ENCODE data around the gene SRGAP3. TPM values are rescaled to one million over a fixed set of nuclear protein-coding genes. Genes with fewer than 3 reads are reported as not detected.

SRGAP3 gene
- total and polyA plus RNA-seq, 2 experiments from 2014 or later, result 7.4 to 8.3 TPM

DNA sequence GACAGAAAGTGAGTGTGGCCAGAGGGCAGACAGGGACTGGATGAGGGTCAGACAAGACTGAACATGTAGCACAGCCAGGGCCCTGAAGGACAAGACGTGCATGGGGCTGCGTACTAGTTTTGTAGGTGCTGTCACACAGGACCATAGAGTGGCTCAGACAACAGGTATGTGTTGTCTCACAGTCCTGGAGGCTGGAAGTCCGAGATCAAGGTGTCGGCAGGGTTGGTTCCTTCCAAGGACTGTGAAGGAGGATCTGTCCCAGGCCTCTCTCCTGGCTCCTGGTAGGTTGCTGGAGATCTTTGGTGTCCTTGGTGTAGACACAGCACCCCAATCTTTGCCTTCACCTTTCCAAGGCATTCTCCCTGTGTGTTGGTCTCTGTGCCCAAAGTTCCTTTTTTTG is 136.4 kb downstream of the SRGAP3 start:
- no peak for DNase-seq (ENCODE audit: low spot score)
- H3K9me3 ChIP-seq (ENCODE audit: low read depth), result no peaks in the 10 kb centered on the region
- no peaks in the 10 kb centered on the region for H3K36me3 ChIP-seq (replicated peaks; ENCODE audit: insufficient read depth, low read depth)
- H2AFZ ChIP-seq, result no peak overlapping the region
- H3K4me3 ChIP-seq, result no peak overlapping the region
- no peaks in the 10 kb centered on the region for H3K27me3 ChIP-seq
- no peak overlapping the region for H3K27ac ChIP-seq
- H3K4me2 ChIP-seq, result no peak overlapping the region
- H3K79me2 ChIP-seq, result no peaks in the 10 kb centered on the region
- H3K9me2 ChIP-seq (replicated peaks; ENCODE audit: insufficient read depth), result no peaks in the 10 kb centered on the region
- no peaks in the 10 kb centered on the region for H3K4me1 ChIP-seq (ENCODE audit: insufficient read depth)
- no peaks in the 10 kb centered on the region for H4K20me1 ChIP-seq (ENCODE audit: insufficient read depth, poor library complexity, severe bottlenecking)
- no peak for TF ChIP-seq EZH2 (IDR thresholded peaks at IDR 0.05; ENCODE audit: borderline replicate concordance)
- TF ChIP-seq, protein P1, sequence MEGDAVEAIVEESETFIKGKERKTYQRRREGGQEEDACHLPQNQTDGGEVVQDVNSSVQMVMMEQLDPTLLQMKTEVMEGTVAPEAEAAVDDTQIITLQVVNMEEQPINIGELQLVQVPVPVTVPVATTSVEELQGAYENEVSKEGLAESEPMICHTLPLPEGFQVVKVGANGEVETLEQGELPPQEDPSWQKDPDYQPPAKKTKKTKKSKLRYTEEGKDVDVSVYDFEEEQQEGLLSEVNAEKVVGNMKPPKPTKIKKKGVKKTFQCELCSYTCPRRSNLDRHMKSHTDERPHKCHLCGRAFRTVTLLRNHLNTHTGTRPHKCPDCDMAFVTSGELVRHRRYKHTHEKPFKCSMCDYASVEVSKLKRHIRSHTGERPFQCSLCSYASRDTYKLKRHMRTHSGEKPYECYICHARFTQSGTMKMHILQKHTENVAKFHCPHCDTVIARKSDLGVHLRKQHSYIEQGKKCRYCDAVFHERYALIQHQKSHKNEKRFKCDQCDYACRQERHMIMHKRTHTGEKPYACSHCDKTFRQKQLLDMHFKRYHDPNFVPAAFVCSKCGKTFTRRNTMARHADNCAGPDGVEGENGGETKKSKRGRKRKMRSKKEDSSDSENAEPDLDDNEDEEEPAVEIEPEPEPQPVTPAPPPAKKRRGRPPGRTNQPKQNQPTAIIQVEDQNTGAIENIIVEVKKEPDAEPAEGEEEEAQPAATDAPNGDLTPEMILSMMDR (IDR thresholded peaks at IDR 0.05; ENCODE audit: poor library complexity), result no peak
- no peak for TF ChIP-seq EZH2phosphoT487 (IDR thresholded peaks at IDR 0.05; ENCODE audit: low read depth, severe bottlenecking, unreplicated experiment)
- 96% methylated on average over 4 of the region's 4 CpGs for WGBS (ENCODE audit: low lambda C conversion rate, missing lambda C conversion rate)

GRCh38 chr3:9111866-9112265 is 137.6 kb downstream of the SRGAP3 start:
- Histone ChIP-seq H3K4me1 (ENCODE audit: insufficient read depth) (no peaks in the 10 kb centered on the region), H4K20me1 (ENCODE audit: insufficient read depth, poor library complexity, severe bottlenecking) (no peaks in the 10 kb centered on the region), H2AFZ (no peak overlapping the region), H3K27ac (no peak overlapping the region), H3K4me3 (no peak overlapping the region), H3K27me3 (no peaks in the 10 kb centered on the region), H3K79me2 (no peaks in the 10 kb centered on the region), H3K9me3 (ENCODE audit: low read depth) (no peaks in the 10 kb centered on the region), H3K36me3 (replicated peaks; ENCODE audit: insufficient read depth, low read depth) (no peaks in the 10 kb centered on the region), H3K4me2 (no peak overlapping the region), H3K9me2 (replicated peaks; ENCODE audit: insufficient read depth) (no peaks in the 10 kb centered on the region)
- DNase-seq (ENCODE audit: low spot score), result no peak
- no peak for TF ChIP-seq EZH2 (IDR thresholded peaks at IDR 0.05; ENCODE audit: borderline replicate concordance)
- TF ChIP-seq, protein P1 (IDR thresholded peaks at IDR 0.05; ENCODE audit: poor library complexity), result no peak
- no peak for TF ChIP-seq EZH2phosphoT487 (IDR thresholded peaks at IDR 0.05; ENCODE audit: low read depth, severe bottlenecking, unreplicated experiment)
- 86% methylated on average over 5 of the region's 5 CpGs for WGBS (ENCODE audit: low lambda C conversion rate, missing lambda C conversion rate)

- H3K27me3 ChIP-seq, result no peaks in the 10 kb centered on the region
- no peaks in the 10 kb centered on the region for H3K79me2 ChIP-seq
- DNase-seq (ENCODE audit: low spot score), result no peak
- H3K9me2 ChIP-seq (replicated peaks; ENCODE audit: insufficient read depth), result no peaks in the 10 kb centered on the region
- no peak for TF ChIP-seq EZH2phosphoT487 (IDR thresholded peaks at IDR 0.05; ENCODE audit: low read depth, severe bottlenecking, unreplicated experiment)
- TF ChIP-seq, protein P1 (IDR thresholded peaks at IDR 0.05; ENCODE audit: poor library complexity), result no peak
- no peak for TF ChIP-seq EZH2 (IDR thresholded peaks at IDR 0.05; ENCODE audit: borderline replicate concordance)
- 96% methylated on average over 7 of the region's 7 CpGs for WGBS (ENCODE audit: low lambda C conversion rate, missing lambda C conversion rate)
- no peaks in the 10 kb centered on the region for H4K20me1 ChIP-seq (ENCODE audit: insufficient read depth, poor library complexity, severe bottlenecking)
- H3K4me2 ChIP-seq, result no peak overlapping the region
- no peaks in the 10 kb centered on the region for H3K9me3 ChIP-seq (ENCODE audit: low read depth)
- no peak overlapping the region for H2AFZ ChIP-seq
- no peaks in the 10 kb centered on the region for H3K4me1 ChIP-seq (ENCODE audit: insufficient read depth)
- H3K36me3 ChIP-seq (replicated peaks; ENCODE audit: insufficient read depth, low read depth), result no peaks in the 10 kb centered on the region
- no peak overlapping the region for H3K27ac ChIP-seq
- H3K4me3 ChIP-seq, result no peak overlapping the region
Measured at GRCh38 chr3:9111417-9111816, 138.0 kb downstream of the SRGAP3 start.

DNA sequence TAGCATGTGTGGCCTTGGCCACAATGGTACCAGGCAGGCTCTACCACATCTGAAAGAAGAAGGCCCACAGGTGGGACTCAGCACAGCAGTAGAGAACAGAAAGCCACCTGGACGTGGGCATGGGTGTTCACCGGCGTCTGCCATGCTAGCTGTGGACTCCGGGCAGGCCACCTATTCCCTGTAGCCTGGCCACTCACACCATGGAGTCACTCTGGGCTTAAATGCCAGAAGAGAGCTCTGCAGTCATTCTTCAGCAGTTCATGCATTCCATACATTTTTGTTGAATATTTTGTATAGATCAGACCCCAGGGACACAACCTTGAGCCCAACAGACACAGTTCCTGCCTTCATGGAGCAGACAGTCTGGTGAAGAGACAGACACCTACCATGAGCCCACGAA is 138.6 kb downstream of the SRGAP3 start:
- DNase-seq (ENCODE audit: low spot score), result no peak
- WGBS (ENCODE audit: low lambda C conversion rate, missing lambda C conversion rate), result 92% methylated on average over 5 of the region's 5 CpGs
- H3K4me3 ChIP-seq, result no peak overlapping the region
- H4K20me1 ChIP-seq (ENCODE audit: insufficient read depth, poor library complexity, severe bottlenecking), result no peaks in the 10 kb centered on the region
- H3K27ac ChIP-seq, result no peak overlapping the region
- H3K9me3 ChIP-seq (ENCODE audit: low read depth), result no peaks in the 10 kb centered on the region
- H3K4me1 ChIP-seq (ENCODE audit: insufficient read depth), result no peaks in the 10 kb centered on the region
- H3K36me3 ChIP-seq (replicated peaks; ENCODE audit: insufficient read depth, low read depth), result no peaks in the 10 kb centered on the region
- TF ChIP-seq EZH2phosphoT487 (IDR thresholded peaks at IDR 0.05; ENCODE audit: low read depth, severe bottlenecking, unreplicated experiment) (no peak), EZH2 (IDR thresholded peaks at IDR 0.05; ENCODE audit: borderline replicate concordance) (no peak)
- TF ChIP-seq, protein P1 (IDR thresholded peaks at IDR 0.05; ENCODE audit: poor library complexity), result no peak
- no peaks in the 10 kb centered on the region for H3K79me2 ChIP-seq
- no peak overlapping the region for H2AFZ ChIP-seq
- no peaks in the 10 kb centered on the region for H3K9me2 ChIP-seq (replicated peaks; ENCODE audit: insufficient read depth)
- no peak overlapping the region for H3K4me2 ChIP-seq
- H3K27me3 ChIP-seq, result no peaks in the 10 kb centered on the region

Measured in hepatocyte (in vitro differentiated cells).